HEK293 (cell line): ENCODE measurements around the gene LTN1.
A peak's percentile ranks its signal among the peaks of the same experiment; 100 is the strongest.

Experiments
- CTCF ChIA-PET: fragments of 350-600 bp; formaldehyde crosslinking; extraction: SDS; loops from one replicate; lab custom pipeline; 2021; ENCODE audit warnings: antibody characterized with exemption; lab: Yijun Ruan, JAX
- POLR2A ChIA-PET: fragments of 300-600 bp; formaldehyde crosslinking; extraction: SDS; loops from one replicate; lab custom pipeline; 2020; ENCODE audit warnings: antibody characterized with exemption, inconsistent platforms; lab: Yijun Ruan, JAX
- H3K27ac ChIP-seq: fragments of 200-500 bp; sonication (Bioruptor generic); 2 replicates; pipeline ENCODE4 v1.5.1; 2014; ENCODE audit warnings: low read depth, low read length, control low read depth, inconsistent platforms; ENCODE audit errors: extremely low read depth
- H3K36me3 ChIP-seq, 2 experiments: fragments of 200-500 bp in 1 of 2; sonication (Bioruptor generic) in 1 of 2; 1 replicate in 1 of 2; 2 replicates in 1 of 2; pipeline ENCODE4 v1.5.1; 2014 to 2017; ENCODE audit warnings: inconsistent platforms in 2 of 2, low read length in 2 of 2; ENCODE audit not compliant: control insufficient read depth in 2 of 2, insufficient read depth in 1 of 2
- H3K4me1 ChIP-seq: fragments of 200-500 bp; sonication (Bioruptor generic); 2 replicates; pipeline ENCODE4 v1.5.1; 2014; ENCODE audit warnings: mild to moderate bottlenecking, low read length, inconsistent platforms; ENCODE audit not compliant: control insufficient read depth, insufficient read depth
- H3K4me3 ChIP-seq: 2 replicates; pipeline ENCODE4 v1.5.1; 2011; ENCODE audit warnings: low read depth, mild to moderate bottlenecking, control low read depth, low read length, moderate library complexity
- H3K9me3 ChIP-seq: fragments of 200-500 bp; sonication (Bioruptor generic); 2 replicates; pipeline ENCODE4 v1.5.1; 2014; ENCODE audit warnings: low read depth, low read length, inconsistent platforms; ENCODE audit not compliant: control insufficient read depth, insufficient read depth
- BCL11A ChIP-seq: fragments of 450-650 bp; formaldehyde crosslinking; IDR thresholded peaks from 2 replicates; pipeline ENCODE4 v1.5.1; 2016; ENCODE audit warnings: low read depth, missing biosample characterization, missing genetic modification characterization
- GFI1B ChIP-seq: fragments of 450-650 bp; formaldehyde crosslinking; IDR thresholded peaks from 2 replicates; pipeline ENCODE4 v1.5.1; 2016; ENCODE audit warnings: missing biosample characterization, missing genetic modification characterization
- GLI2 ChIP-seq: fragments of 450-650 bp; formaldehyde crosslinking; IDR thresholded peaks from 2 replicates; pipeline ENCODE4; 2017; ENCODE audit warnings: missing biosample characterization, missing genetic modification characterization, low read depth, borderline replicate concordance
- HOXD13 ChIP-seq: sonication (generic); formaldehyde crosslinking; IDR thresholded peaks from 2 replicates; pipeline ENCODE4 v1.8.0; 2022; ENCODE audit warnings: missing genetic modification reagents, borderline replicate concordance
- ZBTB17 ChIP-seq: fragments of 450-650 bp; formaldehyde crosslinking; IDR thresholded peaks from 2 replicates; pipeline ENCODE4 v1.5.1; 2016; ENCODE audit warnings: missing biosample characterization, missing genetic modification characterization
- ZBTB7A ChIP-seq: fragments of 450-650 bp; formaldehyde crosslinking; IDR thresholded peaks from 2 replicates; pipeline ENCODE4 v1.5.1; 2016; ENCODE audit warnings: low read depth, missing biosample characterization, missing genetic modification characterization
- ZFP69B ChIP-seq: fragments of 450-650 bp; formaldehyde crosslinking; IDR thresholded peaks from 2 replicates; pipeline ENCODE4 v1.5.1; 2016; ENCODE audit warnings: missing biosample characterization, missing genetic modification characterization
- ZNF140 ChIP-seq: fragments of 450-650 bp; formaldehyde crosslinking; IDR thresholded peaks from 2 replicates; pipeline ENCODE4 v1.5.1; 2016; ENCODE audit warnings: missing biosample characterization, missing genetic modification characterization
- ZNF146 ChIP-seq: fragments of 450-650 bp; formaldehyde crosslinking; IDR thresholded peaks from 2 replicates; pipeline ENCODE4 v1.5.1; 2016; ENCODE audit warnings: missing biosample characterization, missing genetic modification characterization
- ZNF266 ChIP-seq: fragments of 450-650 bp; formaldehyde crosslinking; IDR thresholded peaks from 2 replicates; pipeline ENCODE4 v1.5.1; 2016; ENCODE audit warnings: missing biosample characterization, missing genetic modification characterization, low read depth
- ZNF548 ChIP-seq: fragments of 450-650 bp; formaldehyde crosslinking; IDR thresholded peaks from 2 replicates; pipeline ENCODE4 v1.5.1; 2016; ENCODE audit warnings: missing biosample characterization, missing genetic modification characterization
- ZNF585B ChIP-seq: fragments of 450-650 bp; formaldehyde crosslinking; IDR thresholded peaks from 2 replicates; pipeline ENCODE4 v1.5.1; 2016; ENCODE audit warnings: missing biosample characterization, missing genetic modification characterization
- ZNF600 ChIP-seq: fragments of 450-650 bp; formaldehyde crosslinking; IDR thresholded peaks from 2 replicates; pipeline ENCODE4 v1.5.1; 2016; ENCODE audit warnings: missing biosample characterization, missing genetic modification characterization
- ZNF626 ChIP-seq: fragments of 450-650 bp; sonication (Bioruptor Pico); formaldehyde crosslinking; IDR thresholded peaks from 2 replicates; pipeline ENCODE4 v1.5.1; 2018; ENCODE audit warnings: missing biosample characterization, missing genetic modification characterization, inconsistent platforms
- ZNF658 ChIP-seq: fragments of 450-650 bp; formaldehyde crosslinking; IDR thresholded peaks from 2 replicates; pipeline ENCODE4; 2016; ENCODE audit warnings: missing biosample characterization, missing genetic modification characterization
- ZNF76 ChIP-seq: fragments of 450-650 bp; formaldehyde crosslinking; IDR thresholded peaks from 2 replicates; pipeline ENCODE4; 2016; ENCODE audit warnings: low read depth, missing biosample characterization, missing genetic modification characterization, borderline replicate concordance
- TF ChIP-seq, protein P1 (sequence below): fragments of 450-650 bp; formaldehyde crosslinking; conservative IDR thresholded peaks from 2 replicates; pipeline ENCODE4 v1.5.1; 2016; ENCODE audit warnings: low read depth, missing biosample characterization, missing genetic modification characterization
- TF ChIP-seq, protein P2 (sequence below): fragments of 450-650 bp; formaldehyde crosslinking; IDR thresholded peaks from 2 replicates; pipeline ENCODE4 v1.5.1; 2016; ENCODE audit warnings: missing biosample characterization, missing genetic modification characterization
- TF ChIP-seq, protein P3 (sequence below): fragments of 450-650 bp; formaldehyde crosslinking; IDR thresholded peaks from 2 replicates; pipeline ENCODE4 v1.5.1; 2016; ENCODE audit warnings: missing biosample characterization, missing genetic modification characterization
- TF ChIP-seq, protein P4 (sequence below): fragments of 450-650 bp; formaldehyde crosslinking; IDR thresholded peaks from 2 replicates; pipeline ENCODE4 v1.5.1; 2016; ENCODE audit warnings: missing biosample characterization, missing genetic modification characterization
- TF ChIP-seq, protein P5 (sequence below): sonication (generic); formaldehyde crosslinking; IDR thresholded peaks from 2 replicates; pipeline ENCODE4 v1.8.1; 2022; ENCODE audit warnings: mild to moderate bottlenecking, moderate library complexity, missing genetic modification reagents

Gene LTN1

DNA sequence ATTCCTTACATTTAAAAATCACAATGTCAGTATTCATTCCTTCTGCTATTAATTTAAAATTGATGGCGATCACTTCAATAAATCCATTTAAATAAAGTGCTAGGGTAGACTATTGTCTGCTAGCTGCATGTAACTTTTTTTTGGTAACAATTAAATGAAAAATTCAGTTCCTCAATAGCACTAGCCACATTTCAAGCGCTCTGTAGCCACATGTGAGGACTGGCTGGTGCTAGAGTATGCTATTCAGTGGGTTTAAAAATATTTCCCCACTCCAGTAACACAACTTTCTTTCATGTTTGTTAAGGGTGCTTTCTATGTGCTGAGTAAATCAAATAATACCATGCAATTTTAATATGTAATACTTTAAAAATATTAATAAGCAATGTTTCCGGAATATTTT lies 108.2 kb downstream of the LTN1 start:
- no peaks in the 10 kb centered on the region; the same call in 1 of the 2 replicates for H3K4me1 ChIP-seq
- peak overlapping the region; percentile 82 for H3K27ac ChIP-seq
- peaks cover 18 to 24% of the 10 kb centered on the region in 2 experiments for H3K36me3 ChIP-seq
- no peaks in the 10 kb centered on the region for H3K9me3 ChIP-seq
- POLR2A ChIA-PET = interaction anchor here (0.6 to 1.0 kb wide), 4 partner anchors 10 to 143 kb away, joined by 4 to 11 read pairs (median 6); partner anchors contain the start of gene LTN1
- peak overlapping the region; percentile 84 for H3K4me3 ChIP-seq
- no peak for TF ChIP-seq ZFP69B
- TF ChIP-seq GLI2 (tag by site-specific recombination) = no peak
- no peak for TF ChIP-seq ZNF548 (tag by site-specific recombination)
- TF ChIP-seq ZNF266 = no peak
- TF ChIP-seq, protein P1, sequence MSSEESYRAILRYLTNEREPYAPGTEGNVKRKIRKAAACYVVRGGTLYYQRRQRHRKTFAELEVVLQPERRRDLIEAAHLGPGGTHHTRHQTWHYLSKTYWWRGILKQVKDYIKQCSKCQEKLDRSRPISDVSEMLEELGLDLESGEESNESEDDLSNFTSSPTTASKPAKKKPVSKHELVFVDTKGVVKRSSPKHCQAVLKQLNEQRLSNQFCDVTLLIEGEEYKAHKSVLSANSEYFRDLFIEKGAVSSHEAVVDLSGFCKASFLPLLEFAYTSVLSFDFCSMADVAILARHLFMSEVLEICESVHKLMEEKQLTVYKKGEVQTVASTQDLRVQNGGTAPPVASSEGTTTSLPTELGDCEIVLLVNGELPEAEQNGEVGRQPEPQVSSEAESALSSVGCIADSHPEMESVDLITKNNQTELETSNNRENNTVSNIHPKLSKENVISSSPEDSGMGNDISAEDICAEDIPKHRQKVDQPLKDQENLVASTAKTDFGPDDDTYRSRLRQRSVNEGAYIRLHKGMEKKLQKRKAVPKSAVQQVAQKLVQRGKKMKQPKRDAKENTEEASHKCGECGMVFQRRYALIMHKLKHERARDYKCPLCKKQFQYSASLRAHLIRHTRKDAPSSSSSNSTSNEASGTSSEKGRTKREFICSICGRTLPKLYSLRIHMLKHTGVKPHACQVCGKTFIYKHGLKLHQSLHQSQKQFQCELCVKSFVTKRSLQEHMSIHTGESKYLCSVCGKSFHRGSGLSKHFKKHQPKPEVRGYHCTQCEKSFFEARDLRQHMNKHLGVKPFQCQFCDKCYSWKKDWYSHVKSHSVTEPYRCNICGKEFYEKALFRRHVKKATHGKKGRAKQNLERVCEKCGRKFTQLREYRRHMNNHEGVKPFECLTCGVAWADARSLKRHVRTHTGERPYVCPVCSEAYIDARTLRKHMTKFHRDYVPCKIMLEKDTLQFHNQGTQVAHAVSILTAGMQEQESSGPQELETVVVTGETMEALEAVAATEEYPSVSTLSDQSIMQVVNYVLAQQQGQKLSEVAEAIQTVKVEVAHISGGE = peak; percentile 38; the same call in 1 of the 2 replicates
- no peak for TF ChIP-seq HOXD13 (CRISPR knock-in tag)
- no peak for TF ChIP-seq ZNF600 (tag by site-specific recombination)
- CTCF ChIA-PET = interaction anchor here (0.7 to 1.2 kb wide), 3 partner anchors 12 to 139 kb away, joined by 3 to 5 read pairs (median 3); no protein-coding TSS in a partner anchor

DNA sequence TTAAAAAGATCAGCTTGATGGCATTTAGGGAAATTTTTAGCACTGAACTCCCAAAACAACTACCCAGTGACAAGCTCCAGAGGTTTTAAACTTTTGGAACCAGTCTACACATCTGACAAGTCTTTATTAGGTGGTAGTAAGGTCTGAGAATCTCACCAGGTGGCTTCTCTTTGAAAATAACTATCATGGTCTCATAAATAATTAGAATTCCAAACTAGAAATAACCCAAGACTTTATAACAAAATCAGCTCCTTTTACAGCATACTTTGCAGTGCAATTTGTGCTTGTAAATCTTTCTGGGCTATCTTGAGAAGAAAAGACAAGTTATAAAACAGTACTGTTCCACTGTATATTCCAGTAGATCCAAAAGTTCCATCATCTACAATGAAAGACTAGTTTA lies 108.7 kb downstream of the LTN1 start:
- ChIA-PET POLR2A (interaction anchor here (0.6 to 1.2 kb wide), 2 partner anchors 119 to 126 kb away, joined by 3 to 11 read pairs; no protein-coding TSS in a partner anchor), CTCF (interaction anchor here (1.1 to 1.2 kb wide), 2 partner anchors 13 to 139 kb away, joined by 3 to 5 read pairs; no protein-coding TSS in a partner anchor)
- Histone ChIP-seq H3K4me3 (no peak overlapping the region), H3K4me1 (no peaks in the 10 kb centered on the region; the same call in 1 of the 2 replicates), H3K9me3 (no peaks in the 10 kb centered on the region), H3K36me3 (peaks cover 23 to 29% of the 10 kb centered on the region in 2 experiments), H3K27ac (no peak overlapping the region)
- TF ChIP-seq BCL11A (no peak), ZNF600 (tag by site-specific recombination) (no peak), ZNF76 (tag by site-specific recombination) (no peak), ZNF658 (tag by site-specific recombination) (no peak), ZNF146 (tag by site-specific recombination) (no peak), GFI1B (tag by site-specific recombination) (no peak), ZNF626 (no peak), ZBTB17 (tag by site-specific recombination) (no peak), ZNF585B (tag by site-specific recombination) (no peak), ZBTB7A (no peak), ZNF140 (tag by site-specific recombination) (no peak)
- TF ChIP-seq, protein P2, sequence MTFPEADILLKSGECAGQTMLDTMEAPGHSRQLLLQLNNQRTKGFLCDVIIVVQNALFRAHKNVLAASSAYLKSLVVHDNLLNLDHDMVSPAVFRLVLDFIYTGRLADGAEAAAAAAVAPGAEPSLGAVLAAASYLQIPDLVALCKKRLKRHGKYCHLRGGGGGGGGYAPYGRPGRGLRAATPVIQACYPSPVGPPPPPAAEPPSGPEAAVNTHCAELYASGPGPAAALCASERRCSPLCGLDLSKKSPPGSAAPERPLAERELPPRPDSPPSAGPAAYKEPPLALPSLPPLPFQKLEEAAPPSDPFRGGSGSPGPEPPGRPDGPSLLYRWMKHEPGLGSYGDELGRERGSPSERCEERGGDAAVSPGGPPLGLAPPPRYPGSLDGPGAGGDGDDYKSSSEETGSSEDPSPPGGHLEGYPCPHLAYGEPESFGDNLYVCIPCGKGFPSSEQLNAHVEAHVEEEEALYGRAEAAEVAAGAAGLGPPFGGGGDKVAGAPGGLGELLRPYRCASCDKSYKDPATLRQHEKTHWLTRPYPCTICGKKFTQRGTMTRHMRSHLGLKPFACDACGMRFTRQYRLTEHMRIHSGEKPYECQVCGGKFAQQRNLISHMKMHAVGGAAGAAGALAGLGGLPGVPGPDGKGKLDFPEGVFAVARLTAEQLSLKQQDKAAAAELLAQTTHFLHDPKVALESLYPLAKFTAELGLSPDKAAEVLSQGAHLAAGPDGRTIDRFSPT = no peak
- TF ChIP-seq, protein P3, sequence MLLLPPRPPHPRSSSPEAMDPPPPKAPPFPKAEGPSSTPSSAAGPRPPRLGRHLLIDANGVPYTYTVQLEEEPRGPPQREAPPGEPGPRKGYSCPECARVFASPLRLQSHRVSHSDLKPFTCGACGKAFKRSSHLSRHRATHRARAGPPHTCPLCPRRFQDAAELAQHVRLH (tag by site-specific recombination) = no peak
- TF ChIP-seq, protein P4, sequence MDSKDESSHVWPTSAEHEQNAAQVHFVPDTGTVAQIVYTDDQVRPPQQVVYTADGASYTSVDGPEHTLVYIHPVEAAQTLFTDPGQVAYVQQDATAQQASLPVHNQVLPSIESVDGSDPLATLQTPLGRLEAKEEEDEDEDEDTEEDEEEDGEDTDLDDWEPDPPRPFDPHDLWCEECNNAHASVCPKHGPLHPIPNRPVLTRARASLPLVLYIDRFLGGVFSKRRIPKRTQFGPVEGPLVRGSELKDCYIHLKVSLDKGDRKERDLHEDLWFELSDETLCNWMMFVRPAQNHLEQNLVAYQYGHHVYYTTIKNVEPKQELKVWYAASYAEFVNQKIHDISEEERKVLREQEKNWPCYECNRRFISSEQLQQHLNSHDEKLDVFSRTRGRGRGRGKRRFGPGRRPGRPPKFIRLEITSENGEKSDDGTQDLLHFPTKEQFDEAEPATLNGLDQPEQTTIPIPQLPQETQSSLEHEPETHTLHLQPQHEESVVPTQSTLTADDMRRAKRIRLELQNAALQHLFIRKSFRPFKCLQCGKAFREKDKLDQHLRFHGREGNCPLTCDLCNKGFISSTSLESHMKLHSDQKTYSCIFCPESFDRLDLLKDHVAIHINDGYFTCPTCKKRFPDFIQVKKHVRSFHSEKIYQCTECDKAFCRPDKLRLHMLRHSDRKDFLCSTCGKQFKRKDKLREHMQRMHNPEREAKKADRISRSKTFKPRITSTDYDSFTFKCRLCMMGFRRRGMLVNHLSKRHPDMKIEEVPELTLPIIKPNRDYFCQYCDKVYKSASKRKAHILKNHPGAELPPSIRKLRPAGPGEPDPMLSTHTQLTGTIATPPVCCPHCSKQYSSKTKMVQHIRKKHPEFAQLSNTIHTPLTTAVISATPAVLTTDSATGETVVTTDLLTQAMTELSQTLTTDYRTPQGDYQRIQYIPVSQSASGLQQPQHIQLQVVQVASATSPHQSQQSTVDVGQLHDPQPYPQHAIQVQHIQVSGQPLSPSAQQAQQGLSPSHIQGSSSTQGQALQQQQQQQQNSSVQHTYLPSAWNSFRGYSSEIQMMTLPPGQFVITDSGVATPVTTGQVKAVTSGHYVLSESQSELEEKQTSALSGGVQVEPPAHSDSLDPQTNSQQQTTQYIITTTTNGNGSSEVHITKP (tag by site-specific recombination) = no peak
- TF ChIP-seq, protein P5, sequence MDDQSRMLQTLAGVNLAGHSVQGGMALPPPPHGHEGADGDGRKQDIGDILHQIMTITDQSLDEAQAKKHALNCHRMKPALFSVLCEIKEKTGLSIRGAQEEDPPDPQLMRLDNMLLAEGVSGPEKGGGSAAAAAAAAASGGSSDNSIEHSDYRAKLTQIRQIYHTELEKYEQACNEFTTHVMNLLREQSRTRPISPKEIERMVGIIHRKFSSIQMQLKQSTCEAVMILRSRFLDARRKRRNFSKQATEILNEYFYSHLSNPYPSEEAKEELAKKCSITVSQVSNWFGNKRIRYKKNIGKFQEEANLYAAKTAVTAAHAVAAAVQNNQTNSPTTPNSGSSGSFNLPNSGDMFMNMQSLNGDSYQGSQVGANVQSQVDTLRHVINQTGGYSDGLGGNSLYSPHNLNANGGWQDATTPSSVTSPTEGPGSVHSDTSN = no peak
